ENCODE results near the gene ROBO1. TPM values are rescaled to one million over a fixed set of nuclear protein-coding genes. Genes with fewer than 3 reads are reported as not detected.
A peak's percentile ranks its signal among the peaks of the same experiment; 100 is the strongest.

Gene ROBO1
- total RNA-seq, 1 donor from 2014 or later, result 43.7 TPM

DNA sequence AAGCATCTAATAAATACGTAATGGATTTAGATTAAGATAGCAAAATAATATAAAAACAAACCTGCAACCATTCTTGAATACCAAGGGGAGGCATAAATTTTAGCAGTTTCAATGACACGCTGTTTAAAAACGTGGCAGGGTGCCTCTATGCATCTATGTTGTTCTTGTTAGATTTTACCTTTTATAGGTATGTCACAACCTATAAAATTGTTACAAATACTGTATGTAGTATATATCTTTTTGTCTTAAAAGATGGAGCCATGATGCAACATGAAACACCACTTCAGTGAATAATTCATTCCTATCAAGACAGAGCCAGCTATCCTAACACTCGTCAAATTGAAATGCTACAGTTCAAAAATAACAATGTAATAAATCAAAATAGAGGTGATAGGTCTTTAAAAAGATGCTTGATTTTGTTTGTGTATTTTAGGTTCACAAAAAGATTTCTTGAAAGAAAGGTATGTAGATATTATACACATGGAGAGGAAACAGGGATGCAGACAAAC is 1059.2 kb downstream of the ROBO1 start:
- Mint-ChIP-seq H3K27me3 (ENCODE audit: low read depth) (no peaks in the 10 kb centered on the region), H3K9me3 (ENCODE audit: low read depth) (no peaks in the 10 kb centered on the region), H3K4me1 (ENCODE audit: low read depth) (peaks cover 20% of the 10 kb centered on the region), H3K36me3 (ENCODE audit: low read depth) (no peaks in the 10 kb centered on the region), H3K27ac (ENCODE audit: unreplicated experiment) (no peak overlapping the region), H3K4me3 (ENCODE audit: unreplicated experiment) (no peak overlapping the region)
- no peak for TF ChIP-seq CTCF (IDR thresholded peaks at IDR 0.05)
- no peak for DNase-seq (ENCODE audit: low spot score)

- Mint-ChIP-seq H3K27ac (ENCODE audit: unreplicated experiment) (no peak overlapping the region), H3K27me3 (ENCODE audit: low read depth) (no peaks in the 10 kb centered on the region), H3K4me3 (ENCODE audit: unreplicated experiment) (no peak overlapping the region), H3K36me3 (ENCODE audit: low read depth) (no peaks in the 10 kb centered on the region), H3K4me1 (ENCODE audit: low read depth) (peaks cover 20% of the 10 kb centered on the region), H3K9me3 (ENCODE audit: low read depth) (no peaks in the 10 kb centered on the region)
- no peak for DNase-seq (ENCODE audit: low spot score)
- no peak for TF ChIP-seq CTCF (IDR thresholded peaks at IDR 0.05)
Observed at GRCh38 chr3:78707609-78708008, 1060.2 kb downstream of the ROBO1 start.

GRCh38 chr3:78706906-78707523 is 1060.8 kb downstream of the ROBO1 start:
- TF ChIP-seq CTCF (IDR thresholded peaks at IDR 0.05), result no peak
- Mint-ChIP-seq H3K36me3 (ENCODE audit: low read depth) (no peaks in the 10 kb centered on the region), H3K9me3 (ENCODE audit: low read depth) (no peaks in the 10 kb centered on the region), H3K4me1 (ENCODE audit: low read depth) (peaks cover 20% of the 10 kb centered on the region), H3K4me3 (ENCODE audit: unreplicated experiment) (no peak overlapping the region), H3K27me3 (ENCODE audit: low read depth) (no peaks in the 10 kb centered on the region), H3K27ac (ENCODE audit: unreplicated experiment) (peak overlapping the region; percentile 49)
- DNase-seq (ENCODE audit: low spot score), result no peak

GRCh38 chr3:78703944-78704343 is 1063.9 kb downstream of the ROBO1 start:
- no peak for TF ChIP-seq CTCF (IDR thresholded peaks at IDR 0.05)
- Mint-ChIP-seq H3K27me3 (ENCODE audit: low read depth) (no peaks in the 10 kb centered on the region), H3K27ac (ENCODE audit: unreplicated experiment) (no peak overlapping the region), H3K4me3 (ENCODE audit: unreplicated experiment) (no peak overlapping the region), H3K36me3 (ENCODE audit: low read depth) (peaks cover 1% of the 10 kb centered on the region), H3K4me1 (ENCODE audit: low read depth) (peaks cover 20% of the 10 kb centered on the region), H3K9me3 (ENCODE audit: low read depth) (no peaks in the 10 kb centered on the region)
- DNase-seq (ENCODE audit: low spot score), result no peak

GRCh38 chr3:78701537-78701936 is 1066.3 kb downstream of the ROBO1 start:
- Mint-ChIP-seq H3K9me3 (ENCODE audit: low read depth) (no peaks in the 10 kb centered on the region), H3K27ac (ENCODE audit: unreplicated experiment) (no peak overlapping the region), H3K36me3 (ENCODE audit: low read depth) (peaks cover 1% of the 10 kb centered on the region), H3K4me3 (ENCODE audit: unreplicated experiment) (no peak overlapping the region), H3K27me3 (ENCODE audit: low read depth) (no peaks in the 10 kb centered on the region), H3K4me1 (ENCODE audit: low read depth) (peaks cover 12% of the 10 kb centered on the region)
- no peak for TF ChIP-seq CTCF (IDR thresholded peaks at IDR 0.05)
- DNase-seq (ENCODE audit: low spot score), result no peak
